Measurements from ENCODE around the gene STING1. TPM values are rescaled to one million over a fixed set of nuclear protein-coding genes. Genes with fewer than 3 reads are reported as not detected.

STING1 gene
- total and polyA plus RNA-seq, 2 of the 13 experiments (the other 11 are each of a cell fraction or from before 2014, with no cell fraction given) = 1.3 to 4.4 TPM

DNA sequence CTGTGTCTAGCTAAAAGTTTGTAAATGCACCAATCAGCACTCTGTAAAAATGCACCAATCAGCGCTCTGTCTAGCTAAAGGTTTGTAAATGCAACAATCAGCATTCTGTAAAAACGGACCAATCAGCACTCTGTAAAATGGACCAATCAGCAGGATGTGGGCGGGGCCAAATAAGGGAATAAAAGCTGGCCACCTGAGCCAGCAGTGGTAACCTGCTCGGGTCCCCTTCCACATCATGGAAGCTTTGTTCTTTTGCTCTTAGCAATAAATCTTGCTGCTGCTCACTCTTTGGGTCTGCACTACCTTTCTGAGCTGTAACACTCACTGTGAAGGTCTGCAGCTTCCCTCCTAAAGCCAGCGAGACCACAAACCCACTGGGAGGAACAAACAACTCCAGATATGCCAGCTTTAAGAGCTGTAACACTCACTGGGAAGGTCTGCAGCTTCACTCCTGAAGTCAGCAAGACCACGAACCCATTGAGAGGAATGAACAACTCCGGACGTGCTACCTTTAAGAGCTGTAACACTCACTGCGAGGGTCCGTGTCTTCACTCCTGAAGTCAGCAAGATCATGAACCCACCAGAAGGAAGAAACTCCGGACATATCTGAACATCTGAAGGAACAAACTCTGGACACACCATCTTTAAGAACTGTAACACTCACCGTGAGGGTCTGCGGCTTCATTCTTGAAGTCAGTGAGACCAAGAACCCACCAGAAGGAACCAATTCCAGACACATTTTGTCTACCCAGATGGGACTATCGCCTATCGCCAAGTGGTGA is 20.7 kb upstream of the STING1 start (continued):
- peak; percentile 93 for TF ChIP-seq DRAP1 (CRISPR knock-in tag; IDR thresholded peaks at IDR 0.05)
- TF ChIP-seq ZFX (CRISPR knock-in tag; IDR thresholded peaks at IDR 0.05; ENCODE audit: low read depth) = peak; percentile 14; the same call in 1 of the 2 replicates
- peak; percentile 22; the same call in 1 of the 2 replicates for TF ChIP-seq ATF7-NPFF (CRISPR knock-in tag; IDR thresholded peaks at IDR 0.05; ENCODE audit: low read depth)
- 0 out of 2 replicates have a peak, but pooled peaks have one; percentile 41 for TF ChIP-seq ZNF431 (CRISPR knock-in tag; IDR thresholded peaks at IDR 0.05; ENCODE audit: borderline replicate concordance, low read depth)
- TF ChIP-seq ZNF142 (CRISPR knock-in tag; IDR thresholded peaks at IDR 0.05) = peak; percentile 47; the same call in 1 of the 2 replicates
- TF ChIP-seq ELF3 (CRISPR knock-in tag; IDR thresholded peaks at IDR 0.05) = 0 out of 2 replicates have a peak, but pooled peaks have one; percentile 46
- TF ChIP-seq THAP11 (CRISPR knock-in tag; IDR thresholded peaks at IDR 0.05) = 0 out of 2 replicates have a peak, but pooled peaks have one; percentile 21
- peak; percentile 42; the same call in 1 of the 2 replicates for TF ChIP-seq RBFOX2 (IDR thresholded peaks at IDR 0.05; ENCODE audit: low read depth, low read length)
- TF ChIP-seq ZNF629 (CRISPR knock-in tag; conservative IDR thresholded peaks at IDR 0.05) = 0 out of 2 replicates have a peak, but pooled peaks have one; percentile 4
- peak; percentile 67; the same call in 1 of the 2 replicates for TF ChIP-seq RCOR2 (CRISPR knock-in tag; IDR thresholded peaks at IDR 0.05)
- 0 out of 2 replicates have a peak, but pooled peaks have one; percentile 44 for TF ChIP-seq ZNF557 (CRISPR knock-in tag; IDR thresholded peaks at IDR 0.05)
- 0 out of 4 replicates have a peak, but pooled peaks of 1 of the 2 experiments have one; percentile 36 for TF ChIP-seq KLF16 (CRISPR knock-in tag; IDR thresholded peaks at IDR 0.05)
- peak; percentile 100 for TF ChIP-seq ZMYM4 (CRISPR knock-in tag; IDR thresholded peaks at IDR 0.05)
- peak; percentile 45 for TF ChIP-seq TAF1 (CRISPR knock-in tag; IDR thresholded peaks at IDR 0.05)
- peak; percentile 79; the same call in 1 of the 2 replicates for TF ChIP-seq ZNF264 (CRISPR knock-in tag; IDR thresholded peaks at IDR 0.05)
- peak; percentile 36 for TF ChIP-seq ASH2L (IDR thresholded peaks at IDR 0.05; ENCODE audit: insufficient read length, low read depth, low read length)
- TF ChIP-seq, protein P1, sequence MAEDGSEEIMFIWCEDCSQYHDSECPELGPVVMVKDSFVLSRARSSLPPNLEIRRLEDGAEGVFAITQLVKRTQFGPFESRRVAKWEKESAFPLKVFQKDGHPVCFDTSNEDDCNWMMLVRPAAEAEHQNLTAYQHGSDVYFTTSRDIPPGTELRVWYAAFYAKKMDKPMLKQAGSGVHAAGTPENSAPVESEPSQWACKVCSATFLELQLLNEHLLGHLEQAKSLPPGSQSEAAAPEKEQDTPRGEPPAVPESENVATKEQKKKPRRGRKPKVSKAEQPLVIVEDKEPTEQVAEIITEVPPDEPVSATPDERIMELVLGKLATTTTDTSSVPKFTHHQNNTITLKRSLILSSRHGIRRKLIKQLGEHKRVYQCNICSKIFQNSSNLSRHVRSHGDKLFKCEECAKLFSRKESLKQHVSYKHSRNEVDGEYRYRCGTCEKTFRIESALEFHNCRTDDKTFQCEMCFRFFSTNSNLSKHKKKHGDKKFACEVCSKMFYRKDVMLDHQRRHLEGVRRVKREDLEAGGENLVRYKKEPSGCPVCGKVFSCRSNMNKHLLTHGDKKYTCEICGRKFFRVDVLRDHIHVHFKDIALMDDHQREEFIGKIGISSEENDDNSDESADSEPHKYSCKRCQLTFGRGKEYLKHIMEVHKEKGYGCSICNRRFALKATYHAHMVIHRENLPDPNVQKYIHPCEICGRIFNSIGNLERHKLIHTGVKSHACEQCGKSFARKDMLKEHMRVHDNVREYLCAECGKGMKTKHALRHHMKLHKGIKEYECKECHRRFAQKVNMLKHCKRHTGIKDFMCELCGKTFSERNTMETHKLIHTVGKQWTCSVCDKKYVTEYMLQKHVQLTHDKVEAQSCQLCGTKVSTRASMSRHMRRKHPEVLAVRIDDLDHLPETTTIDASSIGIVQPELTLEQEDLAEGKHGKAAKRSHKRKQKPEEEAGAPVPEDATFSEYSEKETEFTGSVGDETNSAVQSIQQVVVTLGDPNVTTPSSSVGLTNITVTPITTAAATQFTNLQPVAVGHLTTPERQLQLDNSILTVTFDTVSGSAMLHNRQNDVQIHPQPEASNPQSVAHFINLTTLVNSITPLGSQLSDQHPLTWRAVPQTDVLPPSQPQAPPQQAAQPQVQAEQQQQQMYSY (CRISPR knock-in tag; IDR thresholded peaks at IDR 0.05) = 0 out of 2 replicates have a peak, but pooled peaks have one; percentile 23
- TF ChIP-seq MED1 (CRISPR knock-in tag; IDR thresholded peaks at IDR 0.05) = peak; percentile 65; the same call in 1 of the 2 replicates

Measured in HepG2 (cell line).